ENCODE data around the gene MTOR. TPM values are rescaled to one million over a fixed set of nuclear protein-coding genes. Genes with fewer than 3 reads are reported as not detected.

The MTOR gene
- total and polyA plus RNA-seq, 10 of the 15 experiments (the other 5 are each of a cell fraction or from before 2014, with no cell fraction given), result 6.6 to 41.8 (median 29.8) TPM

GRCh38 chr1:11272832-11273594 lies 10.7 kb upstream of the MTOR start, which contains the start of gene UBIAD1 (continued):
- TF ChIP-seq SMC3 (IDR thresholded peaks at IDR 0.05; ENCODE audit: borderline replicate concordance, low read length) (no peak), SMAD5 (IDR thresholded peaks at IDR 0.05; ENCODE audit: low read depth) (no peak), CTCF (IDR thresholded peaks at IDR 0.05 in 2 of 3, conservative IDR thresholded peaks at IDR 0.05 in 1 of 3; ENCODE audit: control insufficient read depth in 2 of 3, extremely low read depth in 1 of 3, insufficient read depth in 1 of 3, low read depth in 3 of 3, low read length in 3 of 3) (no peak), HDGF (IDR thresholded peaks at IDR 0.05) (no peak), USF2 (IDR thresholded peaks at IDR 0.05; ENCODE audit: borderline replicate concordance, low read depth, low read length) (no peak), SPI1 (IDR thresholded peaks at IDR 0.05; ENCODE audit: borderline replicate concordance, insufficient read depth, low read depth, low read length) (no peak; the same call in 1 of the 2 replicates), CEBPZ (IDR thresholded peaks at IDR 0.05; ENCODE audit: low read depth, low read length) (no peak), CREM (IDR thresholded peaks at IDR 0.05; ENCODE audit: low read depth) (peak; percentile 7; the same call in 1 of the 2 replicates), POLR2AphosphoS2 (IDR thresholded peaks at IDR 0.05; ENCODE audit: low read depth, low read length) (peak; percentile 56; the same call in 1 of the 2 replicates), NRF1 (conservative IDR thresholded peaks at IDR 0.05; ENCODE audit: low read depth, low read length) (no peak), RUNX3 (IDR thresholded peaks at IDR 0.05; ENCODE audit: low read length) (no peak; the same call in none of the 2 replicates), BCL11A (IDR thresholded peaks at IDR 0.05; ENCODE audit: low read depth, low read length) (no peak), IRF4 (IDR thresholded peaks at IDR 0.05; ENCODE audit: low read depth, low read length) (no peak), ZNF592 (IDR thresholded peaks at IDR 0.05) (0 out of 2 replicates have a peak, but pooled peaks have one; percentile 51), RELB (IDR thresholded peaks at IDR 0.05; ENCODE audit: low read depth) (peak; percentile 99), YBX1 (IDR thresholded peaks at IDR 0.05) (no peak), HCFC1 (IDR thresholded peaks at IDR 0.05; ENCODE audit: low read length) (peak; percentile 54), NR2C1 (IDR thresholded peaks at IDR 0.05) (peak; percentile 74)
